Peyer's patch (tissue), 4 donors: ENCODE data around the gene BLZF1. TPM values are rescaled to one million over a fixed set of nuclear protein-coding genes. Genes with fewer than 3 reads are reported as not detected.
"Not testable (repeated sequence)": the region's sequence is repeated elsewhere in the genome, so short reads cannot be mapped to it uniquely, and the experiment has no call there.

Experiments
- DNase-seq, 3 donors: peaks; one replicate each; pipeline ENCODE4 v3.0.0-alpha.2; 2017 to 2019
- H3K27ac ChIP-seq, 4 donors: fragments of 200-600 bp; sonication (generic); one replicate each; pipeline ENCODE4 v1.5.1; 2016 to 2019
- H3K27me3 ChIP-seq, 2 donors: fragments of 200-600 bp; sonication (generic); one replicate each; pipeline ENCODE4 v1.5.1; 2019
- H3K36me3 ChIP-seq, 3 donors: fragments of 200-600 bp; sonication (generic); one replicate each; pipeline ENCODE4 v1.5.1; 2016 to 2019
- H3K4me1 ChIP-seq, 4 donors: fragments of 200-600 bp; sonication (generic); one replicate each; pipeline ENCODE4 v1.5.1; 2016 to 2019
- H3K4me3 ChIP-seq, 4 donors: fragments of 200-600 bp; sonication (generic); 1 replicate in 3 of 4; 2 replicates in 1 of 4; pipeline ENCODE4 v1.5.1; 2016 to 2019; ENCODE audit warnings: mild to moderate bottlenecking in 1 of 4
- H3K9me3 ChIP-seq, 4 donors: fragments of 200-600 bp; sonication (generic); one replicate each; pipeline ENCODE4 v1.5.1; 2016 to 2019; ENCODE audit warnings: mild to moderate bottlenecking in 1 of 4
- CTCF ChIP-seq, 6 experiments: fragments of 450-650 bp in 4 of 6; fragments of 200-600 bp in 2 of 6; sonication (generic) in 1 of 6; IDR thresholded peaks; one replicate each; pipeline ENCODE4 v1.5.1; 2017 to 2019; ENCODE audit warnings: antibody characterized with exemption in 6 of 6, mild to moderate bottlenecking in 3 of 6, moderate library complexity in 1 of 6
- POLR2A ChIP-seq, 2 donors: fragments of 450-650 bp; IDR thresholded peaks; one replicate each; pipeline ENCODE4 v1.5.1; 2017; ENCODE audit warnings: antibody characterized with exemption in 2 of 2, mild to moderate bottlenecking in 2 of 2, moderate library complexity in 2 of 2
- total RNA-seq, 4 donors: library from RNA; depleted of rRNA; stranded (reverse); fragments of >200 nt; gene quantifications; one replicate each; pipeline ENCODE4 v1.1.0, GENCODE V29; 2016

Gene BLZF1
- total RNA-seq, 4 donors from 2014 or later = 14.7 to 28.9 (median 20.3) TPM

DNA sequence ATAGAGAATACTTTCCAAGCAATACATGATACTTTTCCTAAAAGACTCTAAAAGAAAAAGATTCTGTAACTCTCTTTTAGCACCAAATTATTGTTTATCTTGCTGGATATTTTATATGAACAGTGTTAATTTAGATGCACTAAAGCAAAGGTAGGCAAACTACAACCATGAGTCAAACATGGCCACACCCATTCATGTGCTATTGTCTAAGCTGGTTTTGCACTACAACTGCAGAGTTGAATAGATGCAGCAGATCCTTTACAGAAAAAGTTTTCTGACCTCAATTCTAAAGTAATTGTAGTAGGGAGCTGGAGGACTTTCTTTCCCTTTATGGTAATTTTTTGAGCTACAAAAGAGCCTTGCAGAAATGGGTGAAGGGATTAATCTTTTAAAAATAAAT lies 19.4 kb downstream of the BLZF1 start:
- no peak overlapping the region for H3K27ac ChIP-seq
- no peak for DNase-seq
- H3K9me3 ChIP-seq = no peaks in the 10 kb centered on the region
- H3K4me1 ChIP-seq = no peaks in the 10 kb centered on the region
- no peak overlapping the region for H3K4me3 ChIP-seq
- H3K36me3 ChIP-seq = peaks cover 0 to 48% (median 0%) of the 10 kb centered on the region in 3 donors
- no peaks in the 10 kb centered on the region for H3K27me3 ChIP-seq
- TF ChIP-seq CTCF (IDR thresholded peaks at IDR 0.05) (no peak), POLR2A (IDR thresholded peaks at IDR 0.05) (no peak)

- no peak for DNase-seq
- Histone ChIP-seq H3K9me3 (no peaks in the 10 kb centered on the region), H3K27ac (no peak overlapping the region), H3K4me3 (no peak overlapping the region), H3K36me3 (peaks cover 0 to 55% (median 0%) of the 10 kb centered on the region in 3 donors), H3K27me3 (no peaks in the 10 kb centered on the region), H3K4me1 (no peaks in the 10 kb centered on the region)
- TF ChIP-seq POLR2A (IDR thresholded peaks at IDR 0.05) (no peak), CTCF (IDR thresholded peaks at IDR 0.05) (no peak)
Measured at GRCh38 chr1:169390303-169390702, 22.3 kb downstream of the BLZF1 start.

- H3K36me3 ChIP-seq = peaks cover 0 to 55% (median 0%) of the 10 kb centered on the region in 3 donors
Measured at GRCh38 chr1:169392406-169392805, 24.4 kb downstream of the BLZF1 start.

GRCh38 chr1:169395955-169396354 lies 28.0 kb downstream of the BLZF1 start:
- Histone ChIP-seq H3K4me3 (no peak overlapping the region), H3K27ac (no peak overlapping the region), H3K4me1 (no peaks in the 10 kb centered on the region), H3K27me3 (no peaks in the 10 kb centered on the region), H3K9me3 (no peaks in the 10 kb centered on the region), H3K36me3 (peaks cover 0 to 30% (median 0%) of the 10 kb centered on the region in 3 donors)
- TF ChIP-seq CTCF (IDR thresholded peaks at IDR 0.05) = no peak
- TF ChIP-seq POLR2A (IDR thresholded peaks at IDR 0.05) = no peak
- DNase-seq = no peak

More at GRCh38 chr1:169392406-169392805, 24.4 kb downstream of the BLZF1 start:
- H3K27ac ChIP-seq = no peak overlapping the region
- DNase-seq = no peak
- TF ChIP-seq CTCF (IDR thresholded peaks at IDR 0.05) = no peak
- no peaks in the 10 kb centered on the region for H3K4me1 ChIP-seq
- H3K9me3 ChIP-seq = no peaks in the 10 kb centered on the region
- no peaks in the 10 kb centered on the region for H3K27me3 ChIP-seq
- H3K4me3 ChIP-seq = no peak overlapping the region

GRCh38 chr1:169402578-169402977 lies 34.6 kb downstream of the BLZF1 start:
- H3K27me3 ChIP-seq, H3K27ac ChIP-seq, H3K36me3 ChIP-seq, H3K4me1 ChIP-seq, H3K4me3 ChIP-seq, DNase-seq: not testable (repeated sequence)
- H3K9me3 ChIP-seq = peaks cover 0 to 17% (median 2%) of the 10 kb centered on the region in 4 donors

DNA sequence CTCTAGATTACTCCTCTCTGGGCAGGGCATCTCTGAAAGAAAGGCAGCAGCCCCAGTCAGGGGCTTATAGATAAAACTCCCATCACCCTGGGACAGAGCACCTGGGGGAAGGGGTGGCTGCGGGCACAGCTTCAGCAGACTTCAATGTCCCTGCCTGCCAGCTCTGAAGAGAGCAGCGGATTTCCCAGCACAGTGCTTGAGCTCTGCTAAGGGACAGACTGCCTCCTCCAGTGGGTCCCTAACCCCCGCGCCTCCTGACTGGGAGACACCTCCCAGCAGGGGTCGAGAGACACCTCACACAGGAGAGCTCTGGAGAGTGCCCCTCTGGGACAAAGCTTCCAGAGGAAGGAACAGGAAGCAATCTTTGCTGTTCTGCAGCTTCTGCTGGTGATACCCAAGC lies 40.3 kb downstream of the BLZF1 start:
- H3K9me3 ChIP-seq = peaks cover 0 to 12% (median 2%) of the 10 kb centered on the region in 4 donors
- not testable (repeated sequence) for H3K27me3 ChIP-seq, H3K36me3 ChIP-seq, H3K4me3 ChIP-seq, H3K4me1 ChIP-seq, H3K27ac ChIP-seq, DNase-seq

DNA sequence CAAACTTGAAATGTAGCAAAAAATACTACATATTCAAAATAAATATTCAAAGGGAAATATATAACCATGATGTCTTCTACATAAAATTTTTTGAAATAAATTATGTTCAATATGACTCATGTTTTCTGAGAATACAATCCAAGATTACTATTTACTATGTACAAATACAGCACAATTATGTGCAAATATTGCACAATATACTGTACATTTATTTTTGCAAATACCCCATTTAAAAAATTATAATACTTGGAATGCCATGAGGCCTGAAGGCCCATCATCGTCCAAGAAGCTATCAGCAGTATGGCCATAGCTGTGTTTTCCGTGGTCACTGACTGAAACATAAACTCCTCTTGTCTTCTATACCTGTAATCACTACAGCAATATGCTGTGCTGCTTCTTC lies 47.0 kb downstream of the BLZF1 start:
- no peak overlapping the region for H3K27ac ChIP-seq
- TF ChIP-seq CTCF (IDR thresholded peaks at IDR 0.05) (no peak), POLR2A (IDR thresholded peaks at IDR 0.05) (no peak)
- no peaks in the 10 kb centered on the region for H3K9me3 ChIP-seq
- no peaks in the 10 kb centered on the region for H3K27me3 ChIP-seq
- H3K4me1 ChIP-seq = no peaks in the 10 kb centered on the region
- H3K36me3 ChIP-seq = no peaks in the 10 kb centered on the region
- H3K4me3 ChIP-seq = no peak overlapping the region
- no peak for DNase-seq
